ENCODE measurements around the gene ANKRD6.
A peak's percentile ranks its signal among the peaks of the same experiment; 100 is the strongest.

ANKRD6 gene

DNA sequence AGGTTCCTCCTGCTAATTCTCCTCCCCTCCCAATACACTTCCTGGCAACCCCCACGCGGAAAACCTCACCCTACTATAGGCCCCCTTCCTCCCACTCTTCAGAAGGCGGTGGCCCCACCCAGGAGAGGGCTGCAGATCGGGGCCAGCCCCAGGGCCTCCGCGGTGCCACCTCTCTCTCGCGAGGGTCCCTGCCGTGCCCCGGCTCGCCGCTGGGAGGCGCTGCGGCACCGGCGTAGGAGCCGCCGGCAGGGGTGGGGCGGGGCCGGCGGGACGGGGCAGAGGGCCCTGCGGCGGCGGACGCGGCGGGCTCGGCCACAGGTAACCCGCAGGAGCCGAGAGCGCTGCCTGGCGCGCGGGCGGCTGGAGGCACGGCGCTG is at the start of gene ANKRD6:
Gene ANKRD6, plus strand, starts transcription at position 278 of the 377 bp plus-strand sequence. CDS start 133,825 bp downstream, outside the sequence.
- ChIA-PET CTCF (interaction anchor here (0.6 to 3.6 kb wide), 15 partner anchors 9 to 451 kb away, joined by 3 to 38 read pairs (median 4); no protein-coding TSS in a partner anchor), POLR2A (interaction anchor here (0.6 kb wide), 1 partner anchor 206 kb away, joined by 5 read pairs; the partner anchor contains the start of gene LYRM2)
- TF ChIP-seq ARNT (IDR thresholded peaks at IDR 0.05) (0 out of 2 replicates have a peak, but pooled peaks have one; percentile 3), FOXA1 (IDR thresholded peaks at IDR 0.05) (no peak)
- peak; percentile 89 for DNase-seq (ENCODE audit: extremely low spot score)

- no peak for DNase-seq (ENCODE audit: extremely low spot score)
- CTCF ChIA-PET, result interaction anchor here (0.6 to 1.2 kb wide), 2 partner anchors 11 to 13 kb away, joined by 3 to 8 read pairs; no protein-coding TSS in a partner anchor
- TF ChIP-seq FOXM1 (IDR thresholded peaks at IDR 0.05; ENCODE audit: borderline replicate concordance) (no peak), ZNF384 (IDR thresholded peaks at IDR 0.05) (no peak), HDGF (IDR thresholded peaks at IDR 0.05; ENCODE audit: borderline replicate concordance) (no peak), SUZ12 (IDR thresholded peaks at IDR 0.05) (no peak), FOXK2 (IDR thresholded peaks at IDR 0.05) (no peak), LEF1 (IDR thresholded peaks at IDR 0.05; ENCODE audit: borderline replicate concordance) (no peak), BHLHE40 (IDR thresholded peaks at IDR 0.05; ENCODE audit: borderline replicate concordance) (no peak), L3MBTL2 (conservative IDR thresholded peaks at IDR 0.05) (no peak), SP1 (IDR thresholded peaks at IDR 0.05) (no peak), FOXA1 (IDR thresholded peaks at IDR 0.05) (no peak), NFRKB (IDR thresholded peaks at IDR 0.05) (no peak), CTBP1 (IDR thresholded peaks at IDR 0.05; ENCODE audit: borderline replicate concordance) (no peak), ELF4 (IDR thresholded peaks at IDR 0.05) (no peak), PKNOX1 (IDR thresholded peaks at IDR 0.05) (no peak), TARDBP (IDR thresholded peaks at IDR 0.05) (no peak), ARNT (IDR thresholded peaks at IDR 0.05) (no peak)
- POLR2A ChIA-PET, result no interaction called here
These were observed 47.7 kb upstream of the ANKRD6 start for GRCh38 chr6:89385156-89385667.

DNA sequence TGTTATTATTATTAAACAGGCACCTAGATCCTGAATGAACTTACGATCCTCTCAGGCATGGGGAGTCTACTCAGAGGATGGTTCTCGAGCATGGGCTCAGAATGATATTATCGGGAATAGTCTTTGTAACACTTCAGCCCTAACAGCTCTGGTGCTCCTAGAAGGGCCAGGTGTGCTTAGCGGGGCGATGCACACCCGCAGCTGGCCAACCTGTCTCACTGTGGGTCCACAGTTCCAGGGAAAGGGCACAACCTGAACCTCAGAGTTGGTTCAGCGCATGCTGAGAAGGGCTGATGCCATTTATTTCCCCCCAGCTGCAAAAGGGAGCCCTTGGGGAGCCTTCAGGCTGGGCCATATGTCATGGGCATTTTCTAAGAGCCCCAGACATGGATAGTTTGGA is 47.1 kb upstream of the ANKRD6 start:
- TF ChIP-seq NFRKB (IDR thresholded peaks at IDR 0.05) (no peak), ELF4 (IDR thresholded peaks at IDR 0.05) (no peak), ZNF384 (IDR thresholded peaks at IDR 0.05) (no peak), SUZ12 (IDR thresholded peaks at IDR 0.05) (no peak), L3MBTL2 (conservative IDR thresholded peaks at IDR 0.05) (no peak), ARNT (IDR thresholded peaks at IDR 0.05) (no peak), FOXA1 (IDR thresholded peaks at IDR 0.05) (no peak), BHLHE40 (IDR thresholded peaks at IDR 0.05; ENCODE audit: borderline replicate concordance) (no peak)
- ChIA-PET CTCF (no interaction called here), POLR2A (no interaction called here)
- no peak for DNase-seq (ENCODE audit: extremely low spot score)

DNA sequence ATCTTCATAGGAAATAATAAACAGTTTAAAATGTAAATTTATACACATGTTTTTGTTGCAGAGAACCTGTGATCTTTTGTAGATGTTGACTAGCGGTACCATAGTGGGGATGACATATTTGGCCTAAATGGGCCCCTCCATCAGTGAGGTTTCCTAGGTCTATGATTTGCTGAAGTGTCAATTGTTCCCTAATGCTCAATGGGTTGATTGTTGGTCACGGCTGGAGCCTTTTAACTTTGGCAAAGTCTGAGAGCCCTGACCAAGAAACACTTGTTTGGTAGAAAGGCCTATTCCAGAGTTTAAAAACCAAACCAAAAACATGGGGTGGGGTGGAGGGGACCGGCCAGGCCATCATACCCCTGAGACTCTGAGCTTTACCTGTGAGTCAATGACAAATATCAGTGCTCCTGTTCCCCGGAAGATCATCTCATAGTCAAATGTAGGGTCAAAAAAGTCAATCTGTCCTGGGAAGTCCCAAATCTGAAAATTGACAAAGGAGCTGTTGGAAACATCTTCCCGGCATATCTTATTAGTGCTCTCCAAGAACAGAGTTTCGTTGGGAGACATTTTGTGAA is 45.9 kb upstream of the ANKRD6 start:
- ChIA-PET POLR2A (no interaction called here), CTCF (interaction anchor here (1.1 kb wide), 1 partner anchor 15 kb away, joined by 3 read pairs; no protein-coding TSS in a partner anchor)
- DNase-seq (ENCODE audit: extremely low spot score), result no peak
- TF ChIP-seq FOXM1 (IDR thresholded peaks at IDR 0.05; ENCODE audit: borderline replicate concordance), result no peak
- TF ChIP-seq PKNOX1 (IDR thresholded peaks at IDR 0.05), result no peak
- TF ChIP-seq L3MBTL2 (conservative IDR thresholded peaks at IDR 0.05), result no peak
- no peak for TF ChIP-seq SP1 (IDR thresholded peaks at IDR 0.05)
- no peak for TF ChIP-seq CTBP1 (IDR thresholded peaks at IDR 0.05; ENCODE audit: borderline replicate concordance)
- TF ChIP-seq ZNF384 (IDR thresholded peaks at IDR 0.05), result no peak
- no peak for TF ChIP-seq LEF1 (IDR thresholded peaks at IDR 0.05; ENCODE audit: borderline replicate concordance)
- TF ChIP-seq FOXA1 (IDR thresholded peaks at IDR 0.05), result no peak
- TF ChIP-seq SUZ12 (IDR thresholded peaks at IDR 0.05), result no peak
- no peak for TF ChIP-seq ARNT (IDR thresholded peaks at IDR 0.05)
- no peak for TF ChIP-seq HDGF (IDR thresholded peaks at IDR 0.05; ENCODE audit: borderline replicate concordance)
- TF ChIP-seq FOXK2 (IDR thresholded peaks at IDR 0.05), result no peak
- no peak for TF ChIP-seq TARDBP (IDR thresholded peaks at IDR 0.05)
- TF ChIP-seq BHLHE40 (IDR thresholded peaks at IDR 0.05; ENCODE audit: borderline replicate concordance), result no peak
- no peak for TF ChIP-seq NFRKB (IDR thresholded peaks at IDR 0.05)
- TF ChIP-seq ELF4 (IDR thresholded peaks at IDR 0.05), result no peak

DNA sequence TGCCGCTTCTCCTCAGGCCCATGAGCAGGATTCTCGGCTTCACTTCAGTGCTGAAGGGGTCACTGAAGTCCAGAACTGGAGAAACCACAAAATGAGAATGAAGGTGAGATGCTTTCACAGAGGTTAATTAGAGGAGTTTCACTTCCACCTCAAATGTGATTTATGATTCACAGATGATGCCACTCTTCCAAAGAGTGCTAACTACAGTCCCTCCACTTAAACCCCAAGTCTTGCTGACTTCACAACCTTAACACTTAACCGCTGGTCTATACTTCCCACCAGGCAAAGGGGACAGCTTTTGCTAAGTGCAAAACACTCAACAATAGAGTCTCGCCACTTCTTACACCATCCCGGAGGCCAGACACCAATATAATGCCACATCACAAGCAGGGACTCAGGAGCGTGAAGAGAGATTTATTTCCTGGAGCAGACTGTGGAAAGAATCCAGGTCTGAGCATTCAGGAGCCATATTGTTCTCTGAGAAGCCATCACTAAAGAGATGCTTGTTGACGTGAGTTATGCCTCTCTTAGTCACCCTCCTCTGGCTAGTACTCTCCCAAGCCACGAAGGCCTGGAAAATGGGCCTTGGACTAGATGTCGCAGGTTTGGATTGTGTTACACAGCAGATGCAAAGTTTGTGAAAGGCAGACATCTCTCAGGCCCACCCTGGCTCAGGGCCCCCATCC is 45.3 kb upstream of the ANKRD6 start:
- CTCF ChIA-PET, result interaction anchor here (1.1 kb wide), 1 partner anchor 15 kb away, joined by 3 read pairs; no protein-coding TSS in a partner anchor
- POLR2A ChIA-PET, result no interaction called here
- DNase-seq (ENCODE audit: extremely low spot score), result no peak
- no peak for TF ChIP-seq LEF1 (IDR thresholded peaks at IDR 0.05; ENCODE audit: borderline replicate concordance)

DNA sequence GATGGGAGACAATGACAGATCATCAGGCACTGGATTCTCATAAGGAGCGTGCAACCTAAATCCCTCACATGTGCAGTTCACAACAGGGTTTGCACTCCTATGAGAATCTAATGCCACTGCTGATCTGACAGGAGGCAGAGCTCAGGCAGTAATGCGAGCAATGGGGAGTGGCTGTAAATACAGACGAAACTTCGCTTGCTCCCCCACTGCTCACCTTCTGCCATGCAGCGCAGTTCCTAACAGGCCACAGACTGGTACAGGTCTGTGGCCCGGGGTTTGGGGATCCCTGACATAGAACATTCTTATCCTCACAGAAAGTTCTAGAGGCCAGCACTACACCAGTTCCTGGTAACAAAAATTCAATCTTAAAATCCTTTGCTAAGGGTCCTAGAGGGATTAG is 44.1 kb upstream of the ANKRD6 start:
- DNase-seq (ENCODE audit: extremely low spot score), result no peak
- CTCF ChIA-PET, result no interaction called here
- POLR2A ChIA-PET, result no interaction called here
- TF ChIP-seq FOXM1 (IDR thresholded peaks at IDR 0.05; ENCODE audit: borderline replicate concordance), result no peak
- no peak for TF ChIP-seq HDGF (IDR thresholded peaks at IDR 0.05; ENCODE audit: borderline replicate concordance)
- TF ChIP-seq ARNT (IDR thresholded peaks at IDR 0.05), result no peak
- no peak for TF ChIP-seq ELF4 (IDR thresholded peaks at IDR 0.05)
- TF ChIP-seq CTBP1 (IDR thresholded peaks at IDR 0.05; ENCODE audit: borderline replicate concordance), result no peak
- no peak for TF ChIP-seq FOXK2 (IDR thresholded peaks at IDR 0.05)
- no peak for TF ChIP-seq SP1 (IDR thresholded peaks at IDR 0.05)
- TF ChIP-seq BHLHE40 (IDR thresholded peaks at IDR 0.05; ENCODE audit: borderline replicate concordance), result no peak
- TF ChIP-seq PKNOX1 (IDR thresholded peaks at IDR 0.05), result no peak
- TF ChIP-seq SUZ12 (IDR thresholded peaks at IDR 0.05), result no peak
- TF ChIP-seq NFRKB (IDR thresholded peaks at IDR 0.05), result no peak
- TF ChIP-seq FOXA1 (IDR thresholded peaks at IDR 0.05), result no peak
- no peak for TF ChIP-seq L3MBTL2 (conservative IDR thresholded peaks at IDR 0.05)
- no peak for TF ChIP-seq ZNF384 (IDR thresholded peaks at IDR 0.05)
- no peak for TF ChIP-seq TARDBP (IDR thresholded peaks at IDR 0.05)
- no peak for TF ChIP-seq LEF1 (IDR thresholded peaks at IDR 0.05; ENCODE audit: borderline replicate concordance)
